NCI-H146 treated with DMSO at 0.1 percent for 48 hours (cell line): ENCODE measurements around the gene RIMS3.
"Not testable (repeated sequence)": the region's sequence is repeated elsewhere in the genome, so short reads cannot be mapped to it uniquely, and the experiment has no call there.

ENCODE experiments used
- DNase-seq: peaks from one replicate; lab custom pipeline; 2025; ENCODE audit not compliant: unreplicated experiment; lab: John Stamatoyannopoulos, UW

The RIMS3 gene

DNA sequence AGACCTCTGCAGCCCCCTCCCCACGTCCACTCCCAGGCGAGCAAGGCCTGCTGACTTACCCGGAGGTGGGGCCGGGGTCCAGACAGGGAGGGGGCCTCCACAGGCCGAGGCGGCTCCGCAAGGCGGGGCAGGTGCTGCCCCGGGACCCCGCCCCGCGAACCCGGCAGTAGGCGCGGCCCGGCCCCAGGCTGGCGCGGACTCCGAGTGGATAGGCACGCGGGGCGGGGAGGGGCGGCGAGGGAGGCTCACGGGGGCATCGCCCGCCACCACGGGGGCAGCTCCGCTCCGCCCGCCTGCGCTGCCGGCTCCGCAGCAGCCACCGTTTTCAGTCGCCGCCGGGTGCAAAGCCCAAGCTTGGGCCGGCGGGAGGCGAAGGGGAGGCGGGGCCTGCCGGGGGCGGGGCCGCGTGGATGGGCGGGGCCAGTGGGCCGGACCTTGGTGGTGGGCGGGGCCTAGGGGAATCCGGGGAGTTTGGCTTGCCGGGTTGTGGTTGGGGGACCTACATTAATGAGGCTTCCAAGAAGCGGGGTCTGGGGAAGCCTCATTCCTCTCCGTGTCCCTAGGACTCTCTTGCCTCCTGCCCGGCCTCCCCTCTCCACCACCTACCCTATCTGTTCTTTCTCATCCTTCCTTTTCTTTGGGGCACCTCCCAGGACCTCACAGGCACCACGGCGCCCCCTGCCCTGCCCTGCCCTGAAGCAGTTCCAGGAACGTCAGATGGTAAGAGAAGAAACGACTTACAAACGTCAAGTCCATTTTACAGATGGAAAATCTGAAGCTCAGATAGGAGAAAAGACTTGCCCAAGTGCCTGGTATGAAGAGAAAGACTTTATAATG, at the start of gene RIMS3:
Gene RIMS3, minus strand, starts transcription at position 348 of the 837 bp plus-strand sequence. CDS start 23,757 bp downstream, outside the sequence.
- peak; percentile 42 for DNase-seq

DNA sequence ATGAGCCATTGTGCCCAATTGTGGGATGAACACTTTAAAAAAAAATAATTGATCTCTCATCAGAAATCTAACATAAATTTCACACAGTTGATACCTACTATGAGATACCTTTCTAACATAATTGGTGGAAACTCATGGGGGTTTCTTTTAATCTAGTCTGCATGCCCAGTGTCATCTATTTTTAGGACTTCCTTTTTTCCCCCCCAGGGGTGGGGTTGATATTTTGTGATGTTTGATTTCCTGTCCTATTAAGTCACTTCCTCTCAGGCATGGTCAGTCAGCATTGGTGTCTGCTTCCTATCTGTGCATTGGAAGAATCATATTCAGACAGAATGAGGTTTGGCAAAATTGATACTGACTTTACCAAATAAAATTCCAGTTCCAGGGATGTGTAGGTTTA, 47.5 kb upstream of the RIMS3 start:
- DNase-seq, result no peak

DNA sequence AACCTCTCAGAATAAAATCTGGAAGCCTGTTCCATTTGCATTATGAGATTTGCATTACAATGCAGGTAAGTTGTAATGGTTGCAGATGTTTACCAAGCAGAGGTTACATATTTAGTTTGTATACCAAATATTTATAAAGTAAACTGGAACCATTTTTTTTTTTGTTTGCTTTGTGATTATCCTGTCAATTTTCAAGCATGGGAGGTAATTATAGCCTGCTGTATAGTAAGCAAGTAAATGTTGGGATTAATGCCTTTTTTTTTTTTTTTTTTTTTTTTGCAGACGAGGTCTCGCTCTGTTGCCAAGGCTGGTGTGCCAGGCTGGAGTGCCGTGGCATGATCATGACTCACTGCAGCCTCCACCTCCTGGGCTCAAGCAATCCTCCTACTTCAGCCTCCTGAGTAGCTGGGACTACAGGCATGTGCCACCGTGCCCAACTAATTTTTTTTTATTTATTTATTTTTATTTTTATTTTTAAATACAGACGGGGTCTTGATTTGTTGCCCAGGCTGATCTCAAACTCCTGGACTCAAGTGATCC, 47.0 kb upstream of the RIMS3 start:
- peak; percentile 27 for DNase-seq

DNA sequence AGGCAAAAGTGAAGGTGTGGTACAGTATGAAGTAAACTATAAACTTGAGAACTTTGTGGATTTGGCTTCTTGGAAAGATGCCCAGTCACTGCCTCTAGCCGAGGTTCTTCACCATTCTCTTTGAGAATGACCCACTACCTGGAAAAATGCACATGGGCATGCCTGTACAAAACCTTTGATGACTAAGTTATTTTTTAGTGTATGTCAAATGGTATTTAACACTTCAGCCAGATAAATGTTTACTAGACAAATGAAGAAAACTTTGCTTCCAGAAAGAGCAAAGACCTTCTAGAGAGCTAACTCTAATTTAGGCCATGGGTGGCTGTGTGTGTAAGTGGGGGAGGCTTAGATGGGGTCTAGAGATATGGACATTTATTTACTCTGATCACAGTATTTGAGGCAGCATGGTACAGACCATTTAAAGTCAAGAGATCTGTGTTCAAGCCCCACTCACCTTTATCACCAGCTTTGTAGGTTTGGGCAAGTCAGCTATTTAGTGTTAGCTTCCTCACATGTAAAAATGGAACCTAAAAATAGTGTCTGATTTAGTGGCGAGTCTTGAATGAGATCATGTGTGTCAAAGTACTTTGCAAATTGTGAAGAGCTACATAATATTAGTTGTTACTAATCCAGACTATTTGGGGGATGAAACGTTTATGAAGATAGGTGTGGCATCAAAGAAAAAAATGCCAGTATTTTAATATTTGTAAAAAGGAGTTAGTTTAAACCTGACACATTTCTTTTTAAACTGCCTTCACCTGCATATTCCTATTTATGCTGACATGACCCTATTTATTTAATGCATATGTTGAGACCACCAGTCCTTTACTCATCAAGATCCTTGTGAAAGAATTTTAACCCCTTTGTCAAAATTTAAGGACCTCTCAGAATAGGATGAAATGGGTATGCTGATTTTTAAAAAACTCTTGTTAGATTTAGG, 46.3 kb upstream of the RIMS3 start:
- no peak for DNase-seq

DNA sequence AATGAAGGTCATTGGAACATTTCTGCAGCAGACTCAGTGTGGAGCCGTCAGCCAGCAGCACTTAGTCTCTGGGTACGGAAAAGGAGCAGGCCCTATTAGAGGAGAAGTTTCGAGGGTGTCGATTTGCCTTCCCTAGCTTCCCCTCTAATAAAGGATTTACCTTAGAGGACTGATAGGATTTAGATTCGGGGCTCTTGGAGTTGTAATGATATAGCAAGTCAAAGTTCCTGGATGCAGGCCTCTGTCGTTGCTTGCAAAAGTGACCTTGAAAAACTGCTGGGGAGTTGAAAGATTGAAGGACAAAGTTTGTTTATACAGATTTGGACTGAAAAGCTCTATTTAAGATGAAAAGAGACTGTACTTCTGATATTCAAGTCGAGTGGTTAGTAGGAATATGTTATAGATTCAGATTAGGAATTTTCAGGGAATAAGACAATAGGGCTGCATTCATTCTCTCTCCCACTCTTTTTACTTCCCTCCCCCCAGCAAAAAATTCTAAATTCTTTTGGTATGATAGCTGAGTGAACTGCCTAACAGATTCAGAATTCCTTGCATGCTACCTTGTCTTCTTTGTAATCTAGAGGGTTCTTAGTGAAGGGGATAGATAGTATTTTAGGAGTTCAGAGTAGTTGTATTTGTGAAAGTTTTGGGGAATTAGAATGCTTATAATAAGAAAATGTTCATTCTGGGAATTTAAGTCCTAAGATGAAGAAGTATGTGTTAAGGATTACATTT, 45.3 kb upstream of the RIMS3 start:
- DNase-seq, result no peak

DNA sequence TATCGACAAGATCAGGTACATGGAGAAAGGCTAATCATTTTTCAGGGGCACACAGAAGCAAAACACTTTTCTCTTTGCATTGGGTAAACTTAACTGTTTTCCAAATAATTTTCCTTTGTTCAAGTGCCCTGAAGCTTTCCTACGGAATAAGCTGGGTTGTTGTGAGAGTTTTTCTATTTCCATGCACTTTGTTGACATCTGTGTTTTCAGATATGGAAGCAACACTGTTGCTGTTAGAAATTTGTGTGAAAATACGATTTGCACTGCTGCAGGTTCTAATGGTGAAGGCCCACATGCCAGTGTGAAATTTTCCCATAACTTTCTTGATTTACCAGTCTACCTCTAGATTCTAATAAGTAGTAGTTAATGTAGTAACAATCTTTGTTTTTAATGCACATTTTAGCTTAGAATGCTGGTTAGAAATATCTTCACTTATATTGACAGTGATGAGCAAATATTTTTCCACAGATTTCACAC, 44.4 kb upstream of the RIMS3 start:
- no peak for DNase-seq

DNA sequence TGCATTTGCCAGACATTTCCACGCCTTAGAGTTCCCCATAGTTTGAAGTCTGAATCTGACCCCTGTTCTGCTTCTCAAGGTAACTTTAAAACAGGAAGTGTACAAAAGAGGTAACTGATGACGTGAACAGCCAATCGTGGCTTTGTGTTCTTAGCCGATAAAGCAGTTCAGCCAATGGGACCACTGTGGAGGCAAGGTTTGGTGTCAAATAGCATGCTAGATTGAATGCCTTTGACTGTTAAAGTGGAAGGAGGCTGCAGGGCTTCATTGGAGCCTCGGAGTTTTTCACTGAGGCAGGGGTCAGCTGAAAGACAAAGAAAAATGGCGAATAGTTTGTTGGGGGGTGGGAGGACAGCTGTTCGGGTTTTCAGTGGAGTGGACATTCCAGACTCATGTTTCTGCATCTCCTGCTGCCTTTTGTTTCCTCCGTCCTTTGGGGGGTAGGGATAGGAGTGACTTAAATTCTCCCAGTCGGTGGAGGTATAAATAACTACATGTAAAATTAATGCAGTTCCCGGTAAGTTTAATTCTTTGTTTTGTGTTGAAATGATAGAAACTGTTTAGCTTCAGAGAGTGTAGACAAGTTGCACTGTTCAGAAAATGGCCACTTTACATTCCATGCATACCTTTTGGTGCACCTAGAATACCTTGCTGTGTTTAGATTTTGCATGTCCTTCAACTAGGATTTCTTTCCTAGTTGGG, 43.8 kb upstream of the RIMS3 start:
- peak; percentile 87 for DNase-seq

DNA sequence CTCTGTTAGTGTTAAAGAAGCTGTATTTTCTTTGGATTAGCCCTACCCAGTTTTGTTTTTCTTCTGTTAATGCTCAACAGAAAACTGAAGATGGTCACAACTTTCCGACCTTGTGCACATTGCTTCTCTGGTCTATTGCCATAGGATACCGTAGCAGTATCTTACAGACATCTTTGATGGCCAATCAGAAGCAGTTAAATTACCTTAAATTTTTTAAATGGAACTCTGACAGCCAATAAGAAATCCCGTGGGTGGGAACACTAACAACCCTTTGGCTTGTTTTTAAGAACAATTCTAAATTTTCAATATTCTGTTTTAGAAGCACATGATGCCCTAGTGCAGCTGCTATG, 43.2 kb upstream of the RIMS3 start:
- DNase-seq, result peak; percentile 47

DNA sequence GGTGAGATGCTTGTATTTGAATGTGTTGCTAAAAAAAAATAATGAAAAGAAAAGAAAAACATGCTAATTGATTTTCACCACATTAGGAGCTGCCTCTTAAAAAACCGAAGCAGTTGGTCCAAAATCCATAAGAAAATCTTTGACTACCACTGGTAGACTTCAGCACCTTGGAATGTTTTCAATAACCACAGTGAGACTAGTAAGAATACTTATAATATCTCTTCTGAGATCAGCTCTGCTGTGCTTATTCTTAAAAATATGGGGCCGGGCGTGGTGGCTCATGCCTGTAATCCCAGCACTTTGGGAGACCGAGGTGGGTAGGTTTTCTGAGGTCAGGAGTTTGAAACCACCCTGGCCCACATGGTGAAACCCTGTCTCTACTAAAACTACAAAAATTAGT, 41.1 kb upstream of the RIMS3 start:
- no peak for DNase-seq

DNA sequence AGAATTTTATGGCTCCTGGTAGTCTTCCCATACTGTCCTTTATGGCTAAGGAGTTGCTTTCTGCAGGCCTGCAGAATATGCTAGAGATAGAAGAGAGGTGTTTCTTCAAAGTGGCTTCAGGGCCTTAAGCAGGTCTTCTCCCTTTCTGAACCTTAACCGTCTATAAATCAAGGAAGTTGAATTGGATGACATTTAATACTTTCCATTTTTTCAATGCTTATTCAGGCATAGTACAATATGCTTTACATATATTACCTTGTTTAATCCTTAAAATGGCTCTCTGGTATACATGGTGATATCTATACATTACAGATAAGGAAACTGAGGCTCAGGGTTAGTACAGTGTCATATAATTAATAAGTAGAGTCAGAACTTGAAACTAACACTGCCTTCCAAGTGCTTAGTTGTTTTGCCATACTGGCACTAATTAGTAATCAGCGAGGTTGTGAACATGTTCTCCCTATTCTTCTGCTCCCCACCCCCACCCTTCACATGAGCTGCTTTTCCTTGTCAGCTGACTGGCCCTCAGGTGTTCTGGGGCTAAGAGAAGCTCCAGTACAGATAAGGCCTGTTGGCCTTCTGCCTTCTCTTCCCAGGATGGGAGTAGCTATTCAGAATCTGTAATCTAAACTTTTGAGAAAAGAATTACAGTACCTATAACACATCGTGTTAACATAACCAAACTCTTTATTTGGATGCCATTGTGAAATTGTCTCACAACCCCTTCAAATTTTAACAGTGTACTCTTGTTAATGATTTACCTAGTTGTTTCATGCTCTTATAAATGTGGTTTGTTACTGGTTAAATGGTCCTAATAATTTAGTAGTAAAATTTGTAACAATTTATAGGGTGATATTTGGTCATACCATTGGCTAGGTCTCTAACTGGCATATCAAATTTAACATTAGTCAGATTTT, 39.6 kb upstream of the RIMS3 start:
- DNase-seq, result no peak

DNA sequence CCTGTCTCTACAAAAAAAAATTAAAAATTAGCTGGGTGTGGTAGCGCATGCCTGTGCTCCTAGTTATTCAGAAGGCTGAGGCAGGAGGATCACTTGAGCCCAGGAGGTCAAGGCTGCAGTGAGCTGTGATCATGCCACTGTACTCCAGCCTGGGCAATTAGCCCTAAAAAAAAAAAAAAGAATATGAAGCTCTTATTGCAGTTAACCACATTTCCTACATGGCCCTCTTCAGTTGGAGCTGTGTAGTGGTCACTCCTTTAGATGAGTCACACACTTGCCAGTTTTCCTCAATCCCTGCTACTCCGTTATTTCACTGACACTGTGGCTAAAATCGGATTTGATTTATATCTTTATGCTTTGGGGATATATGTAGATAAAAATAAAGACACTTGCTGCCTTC, 37.8 kb upstream of the RIMS3 start:
- no peak for DNase-seq

DNA sequence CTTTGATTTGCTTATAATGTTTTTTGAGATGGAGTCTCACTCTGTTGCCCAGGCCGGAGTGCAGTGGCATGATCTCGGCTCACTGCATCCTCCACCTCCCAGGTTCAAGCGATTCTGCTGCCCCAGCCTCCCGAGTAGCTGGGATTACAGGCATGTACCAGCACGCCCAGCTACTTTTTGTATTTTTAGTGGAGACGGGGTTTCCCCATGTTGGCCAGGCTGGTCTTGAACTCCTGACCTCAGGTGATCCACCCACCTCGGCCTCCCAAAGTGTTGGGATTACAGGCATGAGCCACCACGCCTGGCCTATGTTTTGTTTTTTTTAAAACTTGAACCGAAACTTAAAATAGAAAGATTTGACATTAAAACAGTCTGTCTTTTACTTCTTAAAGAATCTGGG, 37.3 kb upstream of the RIMS3 start:
- not testable (repeated sequence) for DNase-seq

DNA sequence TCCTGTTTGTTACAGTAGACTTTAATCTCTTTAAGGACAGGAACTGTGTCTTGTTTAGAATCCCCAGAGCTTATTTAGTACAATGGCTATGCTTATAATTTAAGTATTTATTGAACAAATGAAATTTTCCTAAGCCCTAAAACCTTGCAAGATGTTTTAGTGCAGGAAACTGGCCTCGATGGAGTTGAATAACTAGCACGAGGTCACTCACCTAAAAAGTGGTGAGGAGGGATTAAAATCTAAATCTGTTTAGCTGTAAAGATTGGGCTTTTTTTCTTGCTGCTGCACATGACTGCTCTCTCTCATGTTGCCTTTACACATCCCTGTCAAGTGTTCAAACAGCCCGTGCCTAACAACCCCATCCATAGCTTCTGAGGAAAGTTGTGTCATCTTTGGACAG, 36.2 kb upstream of the RIMS3 start:
- no peak for DNase-seq

DNA sequence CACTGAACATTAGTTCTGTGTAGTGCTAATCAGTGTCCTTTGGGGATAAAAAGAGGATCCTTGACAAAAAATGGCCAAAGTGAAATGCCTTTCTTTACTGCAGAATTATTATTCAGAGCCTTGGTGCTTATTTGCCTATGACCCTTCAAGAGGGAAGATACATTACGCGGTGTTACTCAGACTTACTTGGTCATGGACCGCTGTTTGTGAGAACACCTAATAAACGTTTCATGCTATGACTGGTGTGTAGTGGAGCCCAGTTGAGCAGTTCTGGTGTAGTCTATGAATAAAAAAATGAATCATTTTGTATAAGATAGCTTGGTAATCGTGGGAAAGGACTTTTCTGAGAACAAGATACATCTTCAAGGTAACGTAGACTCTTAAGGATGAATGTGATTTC, 34.3 kb upstream of the RIMS3 start:
- DNase-seq, result no peak

DNA sequence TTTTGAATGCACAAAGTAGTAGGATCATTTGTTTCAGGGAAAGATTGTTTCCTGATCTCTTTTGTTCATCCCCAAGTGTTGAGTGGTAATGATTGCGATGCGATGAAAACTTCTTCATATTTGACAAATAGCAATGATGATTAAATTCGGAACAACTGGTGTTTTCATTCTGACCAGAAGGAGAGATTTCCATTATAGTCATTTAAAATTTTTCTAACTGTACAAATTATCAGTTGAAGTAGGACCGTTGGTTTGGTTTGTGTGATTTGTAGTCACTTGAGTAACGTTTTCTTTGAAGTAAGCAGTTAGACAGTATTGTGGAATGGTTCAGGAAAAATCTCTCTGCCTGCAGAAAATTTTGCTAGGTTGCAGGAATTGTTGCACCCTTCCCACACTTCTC, 32.0 kb upstream of the RIMS3 start:
- no peak for DNase-seq

DNA sequence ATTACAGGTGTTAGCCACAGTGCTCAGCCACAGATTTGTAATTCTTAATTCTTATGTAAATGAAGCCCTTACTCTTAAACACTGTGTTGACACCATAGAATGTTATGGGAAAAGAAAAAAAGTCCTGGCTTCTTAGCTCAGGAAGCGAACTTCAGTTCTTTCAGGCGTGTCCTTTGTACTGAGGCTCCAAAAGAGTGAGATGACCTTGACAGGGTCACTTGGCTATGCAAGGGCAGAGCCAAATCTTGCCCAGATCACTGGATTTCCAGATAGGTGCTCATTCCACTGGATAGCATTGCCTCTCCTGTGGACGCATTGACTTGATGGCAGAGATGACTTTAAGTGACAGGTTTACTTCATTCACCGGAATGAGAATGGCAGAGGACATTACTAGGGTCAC, 30.8 kb upstream of the RIMS3 start:
- no peak for DNase-seq

DNA sequence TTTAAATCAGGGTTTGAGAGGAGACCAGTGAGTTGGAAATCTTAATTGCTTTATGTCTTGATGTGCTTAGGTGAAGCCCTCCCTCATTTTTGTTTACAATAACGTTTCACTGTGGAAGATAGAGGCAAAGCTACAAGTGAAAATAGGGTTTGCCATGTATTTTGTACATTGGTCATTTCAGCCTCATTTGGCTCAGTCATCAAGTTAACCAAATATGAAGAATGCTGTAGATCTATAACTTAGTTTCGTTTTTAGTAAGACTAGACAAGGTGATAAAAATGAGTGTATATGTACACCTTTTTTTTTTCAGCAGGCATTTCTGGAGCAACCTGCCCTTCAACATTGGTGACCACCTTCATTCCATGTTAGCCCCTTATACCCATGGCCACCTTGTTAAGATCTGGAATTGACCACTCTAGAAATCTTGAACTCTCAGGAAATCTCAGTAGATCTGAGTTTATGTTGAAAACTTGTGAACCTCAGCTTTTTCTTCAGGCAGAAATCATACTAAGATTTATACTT, 28.9 kb upstream of the RIMS3 start:
- DNase-seq, result no peak

DNA sequence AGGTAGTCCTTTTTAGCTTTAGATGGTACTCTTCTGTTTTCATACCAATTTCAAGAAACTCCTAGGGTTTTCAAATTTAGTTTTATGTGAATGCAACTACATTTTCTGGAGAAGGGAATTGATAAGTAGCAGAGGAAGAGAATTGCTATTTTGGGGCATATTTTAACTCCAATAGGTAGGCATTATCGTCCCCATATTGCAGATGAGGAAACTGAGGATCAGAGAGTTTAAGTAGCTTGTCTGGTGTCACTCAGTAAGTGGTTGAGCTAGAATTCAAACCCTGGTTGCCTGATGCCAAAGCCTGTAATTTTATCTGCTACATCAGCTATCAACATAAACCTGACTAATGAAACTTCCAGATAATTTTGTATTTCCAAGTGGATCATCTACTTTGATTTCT, 27.9 kb upstream of the RIMS3 start:
- no peak for DNase-seq

DNA sequence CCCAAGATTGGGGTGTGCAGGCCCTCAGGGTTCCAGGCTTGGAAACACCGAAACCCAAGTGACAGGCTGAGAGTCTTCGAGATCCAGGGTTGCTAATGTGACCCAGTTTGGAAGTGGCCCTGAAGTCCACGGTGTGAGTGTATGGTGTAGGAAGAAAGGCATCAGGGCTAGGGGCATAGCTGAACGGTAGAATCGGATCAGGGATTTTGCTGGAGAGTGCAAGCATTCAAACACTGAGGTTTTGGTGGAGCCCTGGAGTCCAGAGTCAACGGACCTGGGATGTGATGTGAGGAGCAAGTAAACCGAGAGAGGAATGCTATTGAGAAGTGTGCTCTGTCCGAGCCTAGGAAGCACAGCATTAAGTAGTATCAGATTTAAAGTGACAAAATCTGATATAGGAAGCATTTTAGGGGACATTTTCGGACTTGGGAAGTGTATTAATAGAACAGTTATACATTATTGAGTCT, 27.0 kb upstream of the RIMS3 start:
- no peak for DNase-seq
